PC-3 (cell line): ENCODE data around the gene ISYNA1. TPM values are rescaled to one million over a fixed set of nuclear protein-coding genes. Genes with fewer than 3 reads are reported as not detected.
A peak's percentile ranks its signal among the peaks of the same experiment; 100 is the strongest.

Experiments used
- ATAC-seq: fragments of 200-7000 bp; cut with Tn5 transposase; 2 replicates; pipeline ENCODE4 v1.9.1; 2020; ENCODE audit warnings: mild to moderate bottlenecking, moderate library complexity
- BruUV-seq: library from RNA; stranded (reverse); fragments of 400-500 nt; replicated peaks from 2 replicates; lab custom pipeline; 2021; lab: Mats Ljungman, UMichigan
- CTCF ChIA-PET: fragments of 300-600 bp; sonication (Branson Sonifier 250); formaldehyde crosslinking; loops from one replicate; lab custom pipeline; 2022; ENCODE audit warnings: antibody characterized with exemption; lab: Charles Lee
- POLR2A ChIA-PET: fragments of 300-600 bp; sonication (Branson Sonifier 250); formaldehyde crosslinking; loops from one replicate; lab custom pipeline; 2022; ENCODE audit warnings: antibody characterized with exemption; ENCODE audit not compliant: unreplicated experiment; lab: Charles Lee
- DNase-seq: peaks from one replicate; pipeline ENCODE4 v3.0.0-alpha.2; 2015
- H2AFZ ChIP-seq: fragments of 300-600 bp; sonication (generic); 2 replicates; pipeline ENCODE4 v1.6.0; 2016; ENCODE audit warnings: antibody characterized with exemption, low read length
- H3F3A ChIP-seq: fragments of 300-600 bp; sonication (generic); one replicate; pipeline ENCODE4 v1.6.0; 2017; ENCODE audit warnings: antibody characterized with exemption, low read length, control low read depth, mild to moderate bottlenecking; ENCODE audit not compliant: unreplicated experiment
- H3K27ac ChIP-seq: fragments of 300-600 bp; sonication (generic); 2 replicates; pipeline ENCODE4 v1.5.1; 2016; ENCODE audit warnings: mild to moderate bottlenecking, low read length
- H3K27me3 ChIP-seq: fragments of 300-600 bp; sonication (generic); 2 replicates; pipeline ENCODE4 v1.6.1; 2016; ENCODE audit warnings: low read length, mixed read lengths
- H3K36me3 ChIP-seq: fragments of 300-600 bp; sonication (generic); 2 replicates; pipeline ENCODE4 v1.6.1; 2016; ENCODE audit warnings: low read depth, mixed run types, low read length, mixed read lengths
- H3K4me1 ChIP-seq: fragments of 300-600 bp; sonication (generic); 2 replicates; pipeline ENCODE4 v1.5.1; 2016; ENCODE audit warnings: low read length; ENCODE audit not compliant: insufficient read depth
- H3K4me2 ChIP-seq: fragments of 300-600 bp; sonication (generic); 2 replicates; pipeline ENCODE4 v1.6.0; 2016; ENCODE audit warnings: low read length
- H3K4me3 ChIP-seq: fragments of 300-600 bp; sonication (generic); 2 replicates; pipeline ENCODE4 v1.5.1; 2016; ENCODE audit warnings: mild to moderate bottlenecking, low read length, mixed read lengths
- H3K79me2 ChIP-seq: fragments of 300-600 bp; sonication (generic); 2 replicates; pipeline ENCODE4 v1.6.1; 2017; ENCODE audit warnings: low read length, mixed read lengths
- H3K9ac ChIP-seq: fragments of 300-600 bp; sonication (generic); 2 replicates; pipeline ENCODE4 v1.6.0; 2016; ENCODE audit warnings: mild to moderate bottlenecking, low read length
- H3K9me2 ChIP-seq: fragments of 300-600 bp; sonication (generic); replicated peaks from 2 replicates; pipeline ENCODE4 v1.6.1; 2016; ENCODE audit warnings: mixed run types, low read length, mixed read lengths
- H3K9me3 ChIP-seq: fragments of 300-600 bp; sonication (generic); 2 replicates; pipeline ENCODE4 v1.6.1; 2016; ENCODE audit warnings: low read length, mixed read lengths
- H4K20me1 ChIP-seq: fragments of 300-600 bp; sonication (generic); 2 replicates; pipeline ENCODE4 v1.6.1; 2016; ENCODE audit warnings: low read length, mixed read lengths
- CTCF ChIP-seq: fragments of 300-600 bp; sonication (generic); conservative IDR thresholded peaks from 2 replicates; pipeline ENCODE4 v1.5.1; 2017; ENCODE audit warnings: antibody characterized with exemption, low read depth, mild to moderate bottlenecking, low read length
- EZH2 ChIP-seq: fragments of 300-600 bp; sonication (generic); IDR thresholded peaks from one replicate; pipeline ENCODE4 v1.6.1; 2017; ENCODE audit warnings: antibody characterized with exemption, mild to moderate bottlenecking, low read length; ENCODE audit not compliant: unreplicated experiment
- EZH2phosphoT487 ChIP-seq: fragments of 300-600 bp; sonication (generic); IDR thresholded peaks from 2 replicates; pipeline ENCODE4 v1.6.1; 2018; ENCODE audit warnings: mild to moderate bottlenecking, antibody characterized with exemption, low read length, borderline replicate concordance
- intact Hi-C: fragments of 100-400 bp; cut with micrococcal nuclease; formaldehyde crosslinking; loops from 2 replicates; pipeline ENCODE4 v1.9.0; 2023
- total RNA-seq: library from RNA; depleted of rRNA; stranded (reverse); fragments of >200 nt; gene quantifications from 2 replicates; pipeline ENCODE4 v1.2.3, GENCODE V29; 2014

The ISYNA1 gene
- total RNA-seq, 1 experiment from 2014 or later = 19.4 TPM

- Histone ChIP-seq H4K20me1 (no peaks in the 10 kb centered on the region), H3K4me3 (no peak overlapping the region), H3K27me3 (no peaks in the 10 kb centered on the region), H3F3A (no peaks in the 10 kb centered on the region), H3K27ac (no peak overlapping the region), H3K9ac (no peak overlapping the region), H2AFZ (no peak overlapping the region), H3K9me2 (no peaks in the 10 kb centered on the region), H3K9me3 (no peaks in the 10 kb centered on the region), H3K36me3 (no peaks in the 10 kb centered on the region), H3K4me1 (peaks cover 22% of the 10 kb centered on the region), H3K4me2 (no peak overlapping the region), H3K79me2 (peaks cover 16% of the 10 kb centered on the region; the same call in 1 of the 2 replicates)
- intact Hi-C loops = no loop called here
- ATAC-seq (no peak; the same call in 1 of the 2 replicates), DNase-seq (peak; percentile 46)
- no TSS peak for BruUV-seq
- TF ChIP-seq CTCF (no peak), EZH2 (no peak), EZH2phosphoT487 (no peak)
- POLR2A ChIA-PET = interaction anchor here (0.5 to 0.6 kb wide), 2 partner anchors 51 to 632 kb away, joined by 3 read pairs; no protein-coding TSS in a partner anchor
- CTCF ChIA-PET = interaction anchor here (0.6 kb wide), 1 partner anchor 17 kb away, joined by 3 read pairs; no protein-coding TSS in a partner anchor
These were observed 30.6 kb upstream of the ISYNA1 start for GRCh38 chr19:18468517-18468916.

- no peaks in the 10 kb centered on the region for H4K20me1 ChIP-seq
- intact Hi-C loops = no loop called here
- H3K9me3 ChIP-seq = no peaks in the 10 kb centered on the region
- no peaks in the 10 kb centered on the region for H3K9me2 ChIP-seq
- no peak overlapping the region for H3K4me3 ChIP-seq
- no peak for TF ChIP-seq CTCF
- no peak for TF ChIP-seq EZH2
- no peak for TF ChIP-seq EZH2phosphoT487
- no peak for DNase-seq
- peaks cover 22% of the 10 kb centered on the region for H3K4me1 ChIP-seq
- no TSS peak for BruUV-seq
- no peak overlapping the region for H3K4me2 ChIP-seq
- H3K27me3 ChIP-seq = no peaks in the 10 kb centered on the region
- H3K27ac ChIP-seq = no peak overlapping the region
- ChIA-PET CTCF (no interaction called here), POLR2A (interaction anchor here (0.5 kb wide), 1 partner anchor 52 kb away, joined by 3 read pairs; no protein-coding TSS in a partner anchor)
- no peaks in the 10 kb centered on the region for H3K36me3 ChIP-seq
- H3K9ac ChIP-seq = no peak overlapping the region
- H3K79me2 ChIP-seq = 0 out of 2 replicates have a peak, but pooled peaks cover 12% of the 10 kb centered on the region
- H2AFZ ChIP-seq = no peak overlapping the region
- ATAC-seq = no peak
- no peaks in the 10 kb centered on the region for H3F3A ChIP-seq
These were observed 30.0 kb upstream of the ISYNA1 start for GRCh38 chr19:18467978-18468377.

- DNase-seq = no peak
- ATAC-seq = no peak
- Histone ChIP-seq H3F3A (no peaks in the 10 kb centered on the region), H4K20me1 (no peaks in the 10 kb centered on the region), H3K27me3 (no peaks in the 10 kb centered on the region), H3K4me2 (no peak overlapping the region), H3K9ac (no peak overlapping the region), H3K9me2 (no peaks in the 10 kb centered on the region), H2AFZ (no peak overlapping the region), H3K36me3 (peaks cover 3% of the 10 kb centered on the region), H3K27ac (no peak overlapping the region), H3K4me1 (peaks cover 26% of the 10 kb centered on the region), H3K9me3 (no peaks in the 10 kb centered on the region), H3K79me2 (0 out of 2 replicates have a peak, but pooled peaks cover 12% of the 10 kb centered on the region), H3K4me3 (no peak overlapping the region)
- intact Hi-C loops = no loop called here
- TF ChIP-seq EZH2phosphoT487 (no peak), EZH2 (no peak), CTCF (no peak)
- ChIA-PET POLR2A (no interaction called here), CTCF (no interaction called here)
- no TSS peak for BruUV-seq
These were observed 28.4 kb upstream of the ISYNA1 start for GRCh38 chr19:18466354-18466753.
